SK-N-SH (cell line): ENCODE results near the gene NSUN7. TPM values are rescaled to one million over a fixed set of nuclear protein-coding genes. Genes with fewer than 3 reads are reported as not detected.

ENCODE experiments used
- CTCF ChIA-PET: fragments of 300-600, 350-600 bp; formaldehyde crosslinking; extraction: SDS; loops from one replicate; lab custom pipeline; 2021; lab: Yijun Ruan, JAX
- POLR2A ChIA-PET: fragments of 350-600 bp; sonication (Branson Sonifier 250); formaldehyde crosslinking; extraction: SDS; loops from one replicate; lab custom pipeline; 2020; ENCODE audit warnings: antibody characterized with exemption, inconsistent platforms; lab: Yijun Ruan, JAX
- DNase-seq: peaks from one replicate; pipeline ENCODE4 v3.0.0; 2012
- H2AFZ ChIP-seq: fragments of 200-600 bp; sonication (generic); 2 replicates; pipeline ENCODE4 v1.8.1; 2016; ENCODE audit warnings: antibody characterized with exemption, mild to moderate bottlenecking, low read depth
- H3F3A ChIP-seq: fragments of 200-600 bp; sonication (generic); replicated peaks from 2 replicates; pipeline ENCODE3; 2016; ENCODE audit warnings: antibody characterized with exemption, mild to moderate bottlenecking; ENCODE audit not compliant: insufficient read depth
- H3K27ac ChIP-seq, 2 experiments: fragments of 200-500 bp in 1 of 2; fragments of 200-600 bp in 1 of 2; sonication (Bioruptor generic) in 1 of 2; sonication (generic), shearing (Covaris generic) in 1 of 2; 2 replicates each; pipeline versions ENCODE4 v1.5.1 to v1.6.1; 2014 to 2016; ENCODE audit warnings: low read depth in 2 of 2, inconsistent platforms in 1 of 2, low read length in 1 of 2, mild to moderate bottlenecking in 1 of 2, mixed read lengths in 1 of 2
- H3K27me3 ChIP-seq: fragments of 200-600 bp; sonication (generic), shearing (Covaris generic); 2 replicates; pipeline ENCODE4 v1.6.1; 2016; ENCODE audit warnings: mixed run types; ENCODE audit not compliant: insufficient read depth
- H3K36me3 ChIP-seq, 2 experiments: fragments of 200-500 bp in 1 of 2; fragments of 200-600 bp in 1 of 2; sonication (Bioruptor generic) in 1 of 2; sonication (generic) in 1 of 2; replicated peaks in 1 of 2; 2 replicates each; pipeline versions ENCODE3 to v1.5.1; 2014 to 2016; ENCODE audit warnings: low read length in 1 of 2, mild to moderate bottlenecking in 1 of 2; ENCODE audit not compliant: insufficient read depth in 2 of 2, control insufficient read depth in 1 of 2
- H3K4me1 ChIP-seq, 2 experiments: fragments of 200-500 bp in 1 of 2; fragments of 200-600 bp in 1 of 2; sonication (Bioruptor generic) in 1 of 2; sonication (generic), shearing (Covaris generic) in 1 of 2; 2 replicates each; pipeline versions ENCODE4 v1.5.1 to v1.6.1; 2014 to 2016; ENCODE audit warnings: low read depth in 1 of 2, low read length in 1 of 2, mixed run types in 1 of 2; ENCODE audit not compliant: insufficient read depth in 2 of 2, control insufficient read depth in 1 of 2
- H3K4me2 ChIP-seq: fragments of 200-600 bp; sonication (generic), shearing (Covaris generic); 2 replicates; pipeline ENCODE4 v1.6.1; 2017; ENCODE audit warnings: mixed run types
- H3K4me3 ChIP-seq, 2 experiments: fragments of 200-500 bp in 1 of 2; fragments of 200-600 bp in 1 of 2; sonication (Bioruptor generic) in 1 of 2; sonication (generic), shearing (Covaris generic) in 1 of 2; 2 replicates each; pipeline versions ENCODE4 v1.5.1 to v1.8.1; 2014 to 2016; ENCODE audit warnings: low read depth in 2 of 2, inconsistent platforms in 1 of 2, low read length in 1 of 2, mild to moderate bottlenecking in 1 of 2, mixed read lengths in 1 of 2, moderate library complexity in 1 of 2
- H3K79me2 ChIP-seq: fragments of 200-600 bp; sonication (generic); 2 replicates; pipeline ENCODE4 v1.8.1; 2017; ENCODE audit warnings: mild to moderate bottlenecking; ENCODE audit not compliant: insufficient read depth
- H3K9ac ChIP-seq: fragments of 200-600 bp; sonication (generic); 2 replicates; pipeline ENCODE4 v1.6.1; 2017; ENCODE audit warnings: mixed run types
- H3K9me2 ChIP-seq: fragments of 200-600 bp; sonication (generic); 2 replicates; pipeline ENCODE4 v1.6.1; 2017; ENCODE audit warnings: mixed run types
- H3K9me3 ChIP-seq: fragments of 200-600 bp; sonication (generic); 2 replicates; pipeline ENCODE4 v1.6.1; 2017; ENCODE audit warnings: mixed run types, mild to moderate bottlenecking, moderate library complexity
- H4K20me1 ChIP-seq: fragments of 200-600 bp; sonication (generic); 2 replicates; pipeline ENCODE4 v1.6.1; 2017; ENCODE audit warnings: mild to moderate bottlenecking, mixed run types; ENCODE audit not compliant: insufficient read depth
- CHD2 ChIP-seq: fragments of 150-350 bp; IDR thresholded peaks from 2 replicates; pipeline ENCODE4 v1.6.1; 2018; ENCODE audit warnings: low read length; ENCODE audit not compliant: partially characterized antibody
- EZH2phosphoT487 ChIP-seq: fragments of 200-600 bp; sonication (generic); IDR thresholded peaks from 2 replicates; pipeline ENCODE4 v1.6.1; 2017; ENCODE audit warnings: low read depth, mixed run types, mild to moderate bottlenecking, antibody characterized with exemption, moderate library complexity, borderline replicate concordance
- FOXJ3 ChIP-seq: sonication (generic); formaldehyde crosslinking; IDR thresholded peaks from 2 replicates; pipeline ENCODE4 v1.5.1; 2020; ENCODE audit warnings: mild to moderate bottlenecking, missing genetic modification reagents
- GABPA ChIP-seq: IDR thresholded peaks from 2 replicates; pipeline ENCODE4 v1.4.0; 2012; ENCODE audit warnings: low read depth, mild to moderate bottlenecking
- MEF2A ChIP-seq: IDR thresholded peaks from 2 replicates; pipeline ENCODE4 v1.4.0; 2012; ENCODE audit warnings: low read depth, borderline replicate concordance
- MXI1 ChIP-seq: IDR thresholded peaks from 2 replicates; pipeline ENCODE4 v1.6.1; 2012; ENCODE audit warnings: mild to moderate bottlenecking, low read depth, low read length, improper control_type of control experiment
- RCOR1 ChIP-seq: fragments of 150-350 bp; IDR thresholded peaks from 2 replicates; pipeline ENCODE4 v1.6.1; 2017; ENCODE audit warnings: antibody characterized with exemption, low read length
- SIN3A ChIP-seq: IDR thresholded peaks from 2 replicates; pipeline ENCODE4 v1.6.1; 2012; ENCODE audit warnings: low read depth, mild to moderate bottlenecking, low read length, moderate library complexity, borderline replicate concordance
- SMC3 ChIP-seq: IDR thresholded peaks from 2 replicates; pipeline ENCODE4 v1.6.1; 2012; ENCODE audit warnings: low read depth, low read length, improper control_type of control experiment
- TCF12 ChIP-seq: IDR thresholded peaks from 2 replicates; pipeline ENCODE4 v1.4.0; 2012
- WGBS: methylation state at CpG from one replicate; pipeline ENCODE4 v1.1.6; 2017; ENCODE audit warnings: low lambda C conversion rate; 5-methylcytosine and 5-hydroxymethylcytosine counted together
- polyA plus RNA-seq, 3 experiments: library from polyadenylated mRNA; depleted of rRNA; stranded (reverse); fragments of >200 nt; gene quantifications; 2 replicates each; pipeline ENCODE4 v1.2.3, GENCODE V29; 2012
- TF ChIP-seq, protein P1 (sequence below): IDR thresholded peaks from 2 replicates; pipeline ENCODE4 v1.4.0; 2012; ENCODE audit warnings: low read depth, borderline replicate concordance
- TF ChIP-seq, protein P2 (sequence below): fragments of 150-350 bp; IDR thresholded peaks from 2 replicates; pipeline ENCODE4 v1.6.1; 2016; ENCODE audit warnings: mild to moderate bottlenecking, low read depth, low read length
- TF ChIP-seq, protein P3 (sequence below): fragments of 150-350 bp; IDR thresholded peaks from 2 replicates; pipeline ENCODE4 v1.6.1; 2017; ENCODE audit warnings: antibody characterized with exemption, low read length, low read depth, borderline replicate concordance
- TF ChIP-seq, protein P4 (sequence below): fragments of 200-600 bp; sonication (generic); IDR thresholded peaks from 2 replicates; pipeline ENCODE4 v1.6.1; 2017; ENCODE audit warnings: antibody characterized with exemption, mild to moderate bottlenecking, moderate library complexity

The NSUN7 gene
- polyA plus RNA-seq, 1 of the 3 experiments (the other 2 are of a cell fraction), result 0.28 TPM

GRCh38 chr4:40785727-40786126 lies 36.0 kb downstream of the NSUN7 start (continued):
- TF ChIP-seq, protein P1, sequence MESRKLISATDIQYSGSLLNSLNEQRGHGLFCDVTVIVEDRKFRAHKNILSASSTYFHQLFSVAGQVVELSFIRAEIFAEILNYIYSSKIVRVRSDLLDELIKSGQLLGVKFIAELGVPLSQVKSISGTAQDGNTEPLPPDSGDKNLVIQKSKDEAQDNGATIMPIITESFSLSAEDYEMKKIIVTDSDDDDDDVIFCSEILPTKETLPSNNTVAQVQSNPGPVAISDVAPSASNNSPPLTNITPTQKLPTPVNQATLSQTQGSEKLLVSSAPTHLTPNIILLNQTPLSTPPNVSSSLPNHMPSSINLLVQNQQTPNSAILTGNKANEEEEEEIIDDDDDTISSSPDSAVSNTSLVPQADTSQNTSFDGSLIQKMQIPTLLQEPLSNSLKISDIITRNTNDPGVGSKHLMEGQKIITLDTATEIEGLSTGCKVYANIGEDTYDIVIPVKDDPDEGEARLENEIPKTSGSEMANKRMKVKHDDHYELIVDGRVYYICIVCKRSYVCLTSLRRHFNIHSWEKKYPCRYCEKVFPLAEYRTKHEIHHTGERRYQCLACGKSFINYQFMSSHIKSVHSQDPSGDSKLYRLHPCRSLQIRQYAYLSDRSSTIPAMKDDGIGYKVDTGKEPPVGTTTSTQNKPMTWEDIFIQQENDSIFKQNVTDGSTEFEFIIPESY, result no peak
- TF ChIP-seq EZH2phosphoT487 (no peak), MEF2A (no peak)
- TF ChIP-seq, protein P2, sequence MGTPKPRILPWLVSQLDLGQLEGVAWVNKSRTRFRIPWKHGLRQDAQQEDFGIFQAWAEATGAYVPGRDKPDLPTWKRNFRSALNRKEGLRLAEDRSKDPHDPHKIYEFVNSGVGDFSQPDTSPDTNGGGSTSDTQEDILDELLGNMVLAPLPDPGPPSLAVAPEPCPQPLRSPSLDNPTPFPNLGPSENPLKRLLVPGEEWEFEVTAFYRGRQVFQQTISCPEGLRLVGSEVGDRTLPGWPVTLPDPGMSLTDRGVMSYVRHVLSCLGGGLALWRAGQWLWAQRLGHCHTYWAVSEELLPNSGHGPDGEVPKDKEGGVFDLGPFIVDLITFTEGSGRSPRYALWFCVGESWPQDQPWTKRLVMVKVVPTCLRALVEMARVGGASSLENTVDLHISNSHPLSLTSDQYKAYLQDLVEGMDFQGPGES, result no peak

- Histone ChIP-seq H3K4me3 (no peak overlapping the region), H3K27me3 (no peaks in the 10 kb centered on the region), H3K4me1 (no peaks in the 10 kb centered on the region), H3F3A (no peaks in the 10 kb centered on the region), H2AFZ (no peak overlapping the region), H3K27ac (no peak overlapping the region), H3K9ac (no peak overlapping the region), H3K9me2 (no peaks in the 10 kb centered on the region), H4K20me1 (no peaks in the 10 kb centered on the region), H3K9me3 (no peaks in the 10 kb centered on the region), H3K36me3 (no peaks in the 10 kb centered on the region), H3K4me2 (no peak overlapping the region), H3K79me2 (no peaks in the 10 kb centered on the region)
- ChIA-PET CTCF (no interaction called here), POLR2A (no interaction called here)
- 90% methylated on average over 2 of the region's 2 CpGs for WGBS
- DNase-seq, result no peak
- TF ChIP-seq SIN3A (no peak), GABPA (no peak), CHD2 (no peak), TCF12 (no peak), MXI1 (no peak), SMC3 (no peak), RCOR1 (no peak)
- TF ChIP-seq, protein P3, sequence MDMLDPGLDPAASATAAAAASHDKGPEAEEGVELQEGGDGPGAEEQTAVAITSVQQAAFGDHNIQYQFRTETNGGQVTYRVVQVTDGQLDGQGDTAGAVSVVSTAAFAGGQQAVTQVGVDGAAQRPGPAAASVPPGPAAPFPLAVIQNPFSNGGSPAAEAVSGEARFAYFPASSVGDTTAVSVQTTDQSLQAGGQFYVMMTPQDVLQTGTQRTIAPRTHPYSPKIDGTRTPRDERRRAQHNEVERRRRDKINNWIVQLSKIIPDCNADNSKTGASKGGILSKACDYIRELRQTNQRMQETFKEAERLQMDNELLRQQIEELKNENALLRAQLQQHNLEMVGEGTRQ, result no peak
These were observed 38.6 kb downstream of the NSUN7 start for GRCh38 chr4:40788331-40788730.

GRCh38 chr4:40789031-40789430 lies 39.3 kb downstream of the NSUN7 start:
- Histone ChIP-seq H3K27ac (no peak overlapping the region), H3K4me1 (no peaks in the 10 kb centered on the region), H3K27me3 (no peaks in the 10 kb centered on the region), H3K9ac (no peak overlapping the region), H3K4me3 (no peak overlapping the region), H4K20me1 (no peaks in the 10 kb centered on the region), H3K4me2 (no peak overlapping the region), H2AFZ (no peak overlapping the region), H3K9me2 (no peaks in the 10 kb centered on the region), H3F3A (no peaks in the 10 kb centered on the region), H3K36me3 (no peaks in the 10 kb centered on the region), H3K9me3 (no peaks in the 10 kb centered on the region), H3K79me2 (no peaks in the 10 kb centered on the region)
- ChIA-PET CTCF (no interaction called here), POLR2A (no interaction called here)
- WGBS, result 84% methylated on average over 1 of the region's 1 CpG
- DNase-seq, result no peak
- TF ChIP-seq MXI1 (no peak), GABPA (no peak), EZH2phosphoT487 (no peak), FOXJ3 (CRISPR knock-in tag) (no peak)
- TF ChIP-seq, protein P4, sequence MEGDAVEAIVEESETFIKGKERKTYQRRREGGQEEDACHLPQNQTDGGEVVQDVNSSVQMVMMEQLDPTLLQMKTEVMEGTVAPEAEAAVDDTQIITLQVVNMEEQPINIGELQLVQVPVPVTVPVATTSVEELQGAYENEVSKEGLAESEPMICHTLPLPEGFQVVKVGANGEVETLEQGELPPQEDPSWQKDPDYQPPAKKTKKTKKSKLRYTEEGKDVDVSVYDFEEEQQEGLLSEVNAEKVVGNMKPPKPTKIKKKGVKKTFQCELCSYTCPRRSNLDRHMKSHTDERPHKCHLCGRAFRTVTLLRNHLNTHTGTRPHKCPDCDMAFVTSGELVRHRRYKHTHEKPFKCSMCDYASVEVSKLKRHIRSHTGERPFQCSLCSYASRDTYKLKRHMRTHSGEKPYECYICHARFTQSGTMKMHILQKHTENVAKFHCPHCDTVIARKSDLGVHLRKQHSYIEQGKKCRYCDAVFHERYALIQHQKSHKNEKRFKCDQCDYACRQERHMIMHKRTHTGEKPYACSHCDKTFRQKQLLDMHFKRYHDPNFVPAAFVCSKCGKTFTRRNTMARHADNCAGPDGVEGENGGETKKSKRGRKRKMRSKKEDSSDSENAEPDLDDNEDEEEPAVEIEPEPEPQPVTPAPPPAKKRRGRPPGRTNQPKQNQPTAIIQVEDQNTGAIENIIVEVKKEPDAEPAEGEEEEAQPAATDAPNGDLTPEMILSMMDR, result no peak
